Myocyte (in vitro differentiated cells): ENCODE data around the gene MLC1. TPM values are rescaled to one million over a fixed set of nuclear protein-coding genes. Genes with fewer than 3 reads are reported as not detected.

Source experiments
- DNase-seq: peaks from one replicate; pipeline ENCODE4 v3.0.0-alpha.2; 2012; ENCODE audit warnings: low read depth
- total RNA-seq: library from RNA; depleted of rRNA; stranded (reverse); fragments of >200 nt; gene quantifications from 2 replicates; pipeline ENCODE4 v1.2.3, GENCODE V29; 2014

The MLC1 gene
- total RNA-seq, 1 donor from 2014 or later, result not detected

DNA sequence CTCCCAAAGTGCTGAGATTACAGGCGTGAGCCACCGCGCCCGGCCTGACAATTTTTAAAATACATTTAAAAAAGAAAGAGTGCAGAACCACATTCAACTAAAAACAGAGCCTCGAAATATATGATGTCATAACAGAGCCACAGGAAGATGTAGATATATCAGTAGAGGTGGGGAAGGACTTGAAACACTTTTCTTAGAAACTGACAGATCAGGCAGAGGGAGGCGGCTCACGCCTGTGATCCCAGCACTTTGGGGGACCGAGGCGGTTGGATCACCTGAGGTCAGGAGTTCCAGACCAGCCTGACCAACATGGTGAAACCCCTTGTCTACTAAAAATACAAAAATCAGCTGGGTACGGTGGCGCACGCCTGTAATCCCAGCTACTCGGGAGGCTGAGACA is 7.0 kb downstream of the MLC1 start:
- DNase-seq, result no peak

DNA sequence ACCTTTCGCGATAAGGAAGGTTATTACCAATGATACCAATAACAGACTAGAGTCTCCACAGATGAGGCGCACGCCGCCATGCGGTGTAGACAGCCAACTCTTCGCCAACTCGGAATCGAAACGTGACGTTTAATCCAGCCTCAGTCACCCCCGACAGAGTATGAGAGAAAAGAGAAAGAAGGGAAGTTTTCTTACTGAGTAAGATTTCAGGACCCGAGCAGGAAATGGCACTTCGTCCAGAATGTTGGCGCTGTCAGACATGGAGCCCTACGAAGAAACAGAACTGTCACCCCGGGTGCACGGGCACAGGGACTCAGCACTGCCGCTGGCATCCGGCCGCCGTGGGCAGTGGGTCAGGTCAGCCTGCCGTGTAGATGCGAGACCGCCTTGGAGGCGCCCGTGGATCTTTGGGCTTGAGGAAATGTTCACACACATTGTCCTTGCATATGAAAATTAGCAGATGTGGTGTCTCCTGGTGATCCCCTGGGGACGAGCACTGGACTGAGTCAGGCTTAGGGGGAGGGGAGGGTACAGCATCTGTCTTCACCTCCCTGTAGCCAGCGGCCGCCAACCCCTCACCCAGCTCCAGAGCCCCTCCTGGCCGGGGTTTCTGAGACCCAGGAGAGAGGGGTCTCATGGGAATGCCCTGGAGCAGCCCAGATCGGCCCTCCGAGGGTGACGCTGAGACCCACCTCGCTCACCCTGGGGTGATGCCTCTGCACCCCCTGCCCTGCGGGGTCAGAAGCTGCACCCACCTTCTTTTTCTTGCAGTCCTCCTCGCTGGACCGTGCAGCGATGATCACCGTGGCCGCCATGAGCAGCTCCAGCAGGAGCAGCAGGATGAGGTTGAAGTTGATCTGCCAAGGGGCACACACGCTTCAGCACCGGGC is 8.3 kb downstream of the MLC1 start:
- no peak for DNase-seq

DNA sequence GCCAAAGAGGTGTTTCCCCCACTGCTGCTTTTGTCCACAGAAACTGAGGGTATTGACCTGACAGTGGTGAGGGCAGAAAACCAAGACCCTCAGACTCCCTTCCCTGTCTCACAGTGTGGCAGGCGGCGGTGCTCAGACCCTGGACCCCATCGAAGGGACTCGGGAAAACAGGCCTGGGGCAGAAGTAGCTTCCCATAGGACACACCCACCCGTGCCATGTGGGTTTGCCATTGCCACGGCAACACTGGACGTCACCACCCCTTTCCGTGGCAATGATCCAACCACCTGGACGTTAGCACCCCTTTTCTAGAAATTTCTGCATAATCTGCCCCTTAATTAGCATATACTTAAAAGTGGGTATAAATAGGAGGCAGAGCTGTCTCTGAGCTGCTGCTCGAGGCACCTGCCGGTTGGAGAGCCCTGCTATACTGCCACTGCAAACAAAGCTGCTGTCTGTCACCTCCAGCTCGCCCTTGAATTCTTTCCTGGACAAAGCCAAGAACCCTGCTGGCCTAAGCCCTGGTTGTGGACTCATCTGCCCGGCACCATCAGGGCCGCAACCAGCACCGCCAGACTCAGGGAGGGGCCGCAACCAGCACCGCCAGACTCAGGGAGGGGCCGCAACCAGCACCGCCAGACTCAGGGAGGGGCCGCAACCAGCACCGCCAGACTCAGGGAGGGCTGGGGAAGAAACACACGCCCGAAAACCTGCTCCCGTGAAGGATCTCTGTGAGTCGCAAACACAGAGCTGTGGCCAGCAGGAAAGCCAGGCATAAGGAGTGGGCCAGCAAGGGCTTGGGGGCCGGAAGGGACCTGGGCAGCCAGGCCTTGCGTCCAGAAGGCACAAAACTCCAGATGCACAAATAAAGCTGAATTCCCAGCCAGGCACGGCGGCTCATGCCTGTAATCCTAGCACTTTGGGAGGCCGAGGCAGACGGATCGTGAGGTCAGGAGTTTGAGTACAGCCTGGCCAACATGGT is 10.4 kb downstream of the MLC1 start:
- DNase-seq, result no peak

DNA sequence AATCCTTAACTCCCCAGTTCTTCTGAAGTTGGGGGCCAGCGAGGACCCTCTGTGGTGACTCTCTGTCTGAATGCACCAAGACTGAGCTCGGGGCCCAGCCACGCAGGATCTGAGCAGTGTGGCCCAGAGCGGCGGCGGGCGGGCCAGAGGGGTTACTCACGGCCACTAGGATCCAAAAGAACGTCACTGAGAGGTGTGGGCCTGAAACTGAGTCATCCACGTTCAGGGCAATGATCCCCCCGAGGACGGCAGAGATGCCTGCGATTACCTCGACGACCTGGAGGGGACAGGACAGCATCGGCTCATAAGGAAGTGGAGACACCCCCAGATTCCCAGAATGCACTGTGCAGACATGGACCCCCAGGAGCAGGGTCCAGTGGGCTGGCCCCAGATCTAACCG is 11.2 kb downstream of the MLC1 start:
- no peak for DNase-seq

DNA sequence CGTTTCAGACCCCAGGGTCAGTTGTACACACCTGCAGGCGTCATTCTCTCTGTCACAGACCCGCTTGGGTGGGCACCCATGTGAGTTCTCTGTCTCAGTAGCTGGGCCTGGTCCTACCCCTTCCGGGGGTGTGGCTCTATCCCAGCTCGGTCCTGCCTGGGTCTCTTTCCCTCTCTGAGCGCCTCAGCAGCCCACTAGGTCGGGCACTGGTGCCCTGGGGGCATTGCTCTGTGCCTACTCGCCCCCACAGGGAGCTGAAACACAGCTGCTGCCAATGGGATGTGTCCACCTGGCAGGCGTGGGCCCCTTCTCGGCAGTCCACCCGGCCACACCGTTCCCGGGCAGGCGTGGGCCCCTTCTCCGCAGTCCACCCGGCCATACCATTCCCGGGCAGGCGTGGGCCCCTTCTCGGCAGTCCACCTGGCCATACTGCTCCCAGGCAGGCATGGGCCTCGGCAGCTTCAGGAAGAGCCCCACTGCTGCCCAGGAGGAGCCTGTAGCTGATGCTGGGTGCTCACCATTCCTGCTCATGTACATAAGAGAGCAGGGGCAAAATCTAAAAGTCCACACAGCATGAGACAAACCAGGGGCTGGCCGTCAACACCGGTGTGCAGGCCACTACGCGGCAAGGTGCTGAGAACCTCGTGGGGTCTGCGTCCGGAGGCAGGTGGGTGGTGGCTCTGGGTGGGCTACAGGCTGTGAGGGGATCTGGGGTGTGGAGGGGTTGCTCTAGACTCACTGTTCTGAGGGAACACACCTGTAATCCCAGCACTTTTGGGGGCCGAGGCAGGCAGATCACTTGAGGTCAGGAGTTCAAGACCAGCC is 12.3 kb downstream of the MLC1 start:
- no peak for DNase-seq

DNA sequence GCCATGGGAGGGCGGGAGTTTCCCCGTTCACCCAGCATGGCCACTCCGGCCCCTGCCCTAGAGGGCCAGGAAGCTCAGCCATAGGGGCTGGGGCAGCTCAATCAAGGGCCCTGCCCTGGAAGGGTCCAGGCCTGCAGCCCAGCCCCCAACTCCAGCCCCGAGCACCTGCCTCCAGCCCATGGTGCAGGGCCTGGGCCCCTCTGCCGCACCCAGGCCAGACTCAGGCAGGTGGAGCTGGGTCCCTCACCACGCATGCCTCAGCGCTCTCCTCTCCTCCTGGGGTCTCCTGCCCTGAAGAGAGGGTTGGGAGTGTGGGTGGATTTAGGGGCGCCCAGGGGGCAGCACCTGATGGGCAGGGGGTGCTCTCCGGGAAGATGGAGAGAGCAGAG is 13.1 kb downstream of the MLC1 start:
- DNase-seq, result no peak

DNA sequence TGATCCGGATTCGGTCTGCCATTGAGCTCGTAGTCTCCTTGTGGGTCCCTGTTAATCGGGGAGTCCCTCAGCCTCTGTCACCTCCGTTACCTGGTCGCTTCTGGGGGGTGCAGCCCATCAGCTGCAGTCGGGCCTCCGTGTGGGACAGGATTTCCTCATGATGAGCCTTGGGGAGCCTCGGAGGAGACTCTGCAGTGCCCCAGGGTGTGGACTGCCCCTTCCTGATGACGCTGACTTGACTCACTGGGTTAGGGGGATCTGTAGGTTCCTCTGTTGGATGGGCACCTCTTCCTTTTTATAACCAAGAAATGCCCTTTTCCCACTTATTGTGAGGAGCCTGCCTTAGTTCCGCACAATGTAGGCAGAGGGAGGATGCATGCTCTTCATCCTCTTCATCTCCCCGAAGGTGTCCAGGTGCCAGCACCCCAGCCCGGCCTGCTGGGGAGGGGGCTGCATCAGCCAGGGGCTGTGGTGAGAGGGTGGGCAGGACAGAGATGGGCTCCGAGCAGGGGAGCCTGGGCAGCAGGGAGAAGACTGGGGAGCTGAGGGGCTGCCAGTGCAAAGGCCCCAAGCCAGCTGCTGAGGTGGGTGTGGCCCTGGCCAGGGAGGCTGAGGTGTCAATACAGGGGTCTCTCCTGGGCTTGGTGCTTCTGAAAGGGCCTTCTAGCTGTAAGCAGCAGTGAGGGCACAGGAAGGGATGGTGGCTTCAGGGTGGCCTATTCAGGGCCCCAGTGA is 13.6 kb downstream of the MLC1 start:
- DNase-seq, result no peak

DNA sequence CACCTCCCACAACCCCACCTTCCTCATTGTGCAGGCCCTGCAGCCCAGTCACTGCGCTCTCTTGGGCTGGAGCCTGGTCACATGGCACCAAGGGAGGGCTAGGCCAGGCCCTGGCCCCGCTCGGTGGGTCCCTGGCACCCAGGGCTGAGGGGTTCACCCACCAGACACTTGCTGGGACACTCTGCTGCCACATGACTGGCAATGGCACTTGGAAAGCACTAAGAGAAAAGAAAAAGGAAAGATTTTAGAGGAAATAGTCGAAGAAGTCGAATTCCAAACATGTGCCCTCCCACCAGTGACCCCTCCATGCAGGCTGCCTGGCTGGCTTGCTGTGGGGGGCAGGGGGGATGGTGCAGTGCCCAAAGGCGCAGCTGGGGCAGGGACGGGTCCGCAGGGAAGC is 14.9 kb downstream of the MLC1 start:
- DNase-seq, result no peak

DNA sequence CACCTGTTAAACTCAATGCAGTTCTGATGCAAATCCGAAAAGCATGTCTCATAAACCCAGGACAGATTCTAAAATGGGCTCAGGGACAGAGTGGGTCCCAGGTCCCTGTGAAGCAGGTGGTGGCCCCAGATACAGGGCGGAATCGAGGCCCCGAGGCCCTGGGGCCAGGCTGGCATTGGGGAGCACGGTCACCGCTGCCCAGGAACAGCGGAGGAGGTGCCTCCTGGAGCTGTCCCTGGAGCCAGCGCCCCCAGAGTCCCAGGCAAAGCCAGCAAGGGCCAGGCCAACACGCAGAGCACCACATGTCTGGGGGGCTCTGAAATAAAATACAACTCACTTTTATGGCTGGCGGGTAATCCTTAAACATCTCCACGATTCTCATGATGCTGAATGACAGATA is 17.1 kb downstream of the MLC1 start:
- DNase-seq, result no peak

DNA sequence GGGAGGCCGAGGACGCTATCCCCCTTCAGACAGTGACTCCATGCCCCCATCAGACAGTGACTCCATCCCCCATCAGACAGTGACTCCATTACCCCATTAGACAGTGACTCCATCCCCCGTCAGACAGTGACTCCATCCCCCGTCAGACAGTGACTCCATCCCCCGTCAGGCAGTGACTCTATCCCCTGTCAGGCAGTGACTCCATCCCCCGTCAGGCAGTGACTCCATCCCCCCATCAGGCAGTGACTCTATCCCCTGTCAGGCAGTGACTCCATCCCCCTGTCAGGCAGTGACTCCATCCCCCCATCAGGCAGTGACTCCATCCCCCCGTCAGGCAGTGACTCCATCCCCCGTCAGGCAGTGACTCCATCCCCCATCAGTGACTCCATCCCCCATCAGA is 18.0 kb downstream of the MLC1 start:
- DNase-seq, result no peak

DNA sequence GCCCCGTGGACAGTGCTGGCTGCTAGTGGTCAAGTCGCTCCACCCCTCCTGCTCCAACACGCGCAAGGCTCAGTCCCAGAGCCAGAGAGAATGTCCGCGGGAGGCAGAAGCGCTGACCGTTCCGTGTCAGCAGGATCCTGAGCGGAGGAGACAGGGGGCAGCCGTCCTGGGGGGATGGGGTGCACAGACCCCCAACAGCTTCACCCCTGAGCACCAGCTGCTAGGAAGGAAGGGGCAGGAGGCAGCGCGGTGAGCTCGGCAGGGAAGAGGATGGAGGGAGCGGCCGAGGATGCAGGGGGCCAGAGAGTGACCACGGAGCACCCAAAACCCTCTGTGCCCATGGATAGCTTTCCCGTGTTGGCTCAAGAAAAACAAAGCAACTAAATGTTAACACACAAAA is 20.8 kb downstream of the MLC1 start:
- DNase-seq, result no peak

DNA sequence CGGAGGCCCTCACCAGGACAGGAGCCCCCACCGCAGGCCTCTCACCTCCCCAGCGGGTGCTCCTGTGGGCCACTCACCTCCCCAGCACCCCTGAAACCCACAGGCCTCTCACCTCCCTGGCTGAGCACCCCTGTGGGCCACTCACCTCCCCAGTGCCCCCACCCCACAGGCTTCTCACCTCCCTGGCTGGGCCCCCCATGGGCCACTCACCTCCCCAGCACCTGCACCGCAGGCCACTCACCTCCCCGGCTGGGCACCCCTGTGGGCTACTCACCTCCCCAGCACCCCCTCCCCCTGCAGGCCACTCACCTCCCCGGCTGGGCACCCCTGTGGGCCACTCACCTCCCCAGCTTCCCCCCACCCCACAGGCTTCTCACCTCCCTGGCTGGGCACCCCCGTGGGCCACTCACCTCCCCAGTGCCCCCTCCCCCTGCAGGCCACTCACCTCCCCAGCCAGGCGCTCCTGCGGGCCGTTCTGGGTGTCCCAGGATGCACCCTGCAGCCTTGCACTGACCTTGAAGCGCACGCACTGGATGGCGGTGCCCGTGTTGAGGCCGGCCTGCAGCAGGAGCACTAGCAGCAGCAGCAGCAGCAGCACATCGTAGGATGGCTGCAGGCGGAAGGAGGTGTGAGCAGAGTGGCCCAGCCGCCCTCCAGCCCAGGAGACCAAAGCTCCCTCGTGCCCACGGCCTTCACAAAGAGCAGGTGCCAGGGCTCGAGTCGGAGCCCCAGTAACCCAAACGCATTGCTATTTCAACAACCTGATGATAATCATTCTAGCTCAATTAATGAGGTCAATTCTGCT is 21.4 kb downstream of the MLC1 start:
- no peak for DNase-seq

DNA sequence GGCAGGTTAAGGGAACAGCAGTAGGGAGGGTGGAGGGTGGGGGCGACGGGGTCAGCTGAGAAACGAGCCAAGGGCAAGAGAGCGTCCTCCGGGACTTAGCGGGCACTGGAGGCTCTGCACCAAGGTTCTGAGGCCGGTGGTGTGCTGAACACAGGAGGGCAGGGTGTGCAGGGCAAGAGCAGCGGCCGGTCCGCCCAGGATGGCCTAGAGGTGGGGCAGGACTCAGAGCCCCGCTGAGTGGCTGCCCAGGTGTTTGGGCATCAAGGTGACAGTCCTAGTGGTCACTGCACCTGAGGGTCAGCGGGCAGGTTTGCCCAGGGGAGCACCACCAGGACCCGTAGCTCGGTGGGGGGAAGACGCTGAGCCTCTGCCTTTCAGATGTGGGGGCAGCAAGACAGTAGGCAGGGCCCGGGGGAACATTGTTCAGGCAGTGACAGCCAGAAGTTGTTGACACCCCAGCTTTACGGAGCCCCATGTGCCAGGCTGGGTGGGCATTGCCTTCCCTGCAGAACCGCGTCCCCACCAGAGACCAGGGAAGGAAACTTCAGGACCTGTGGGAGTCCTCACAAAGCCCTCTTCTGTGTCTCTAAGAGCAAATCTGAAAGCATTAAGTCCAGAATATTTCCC is 22.6 kb downstream of the MLC1 start:
- DNase-seq, result no peak

DNA sequence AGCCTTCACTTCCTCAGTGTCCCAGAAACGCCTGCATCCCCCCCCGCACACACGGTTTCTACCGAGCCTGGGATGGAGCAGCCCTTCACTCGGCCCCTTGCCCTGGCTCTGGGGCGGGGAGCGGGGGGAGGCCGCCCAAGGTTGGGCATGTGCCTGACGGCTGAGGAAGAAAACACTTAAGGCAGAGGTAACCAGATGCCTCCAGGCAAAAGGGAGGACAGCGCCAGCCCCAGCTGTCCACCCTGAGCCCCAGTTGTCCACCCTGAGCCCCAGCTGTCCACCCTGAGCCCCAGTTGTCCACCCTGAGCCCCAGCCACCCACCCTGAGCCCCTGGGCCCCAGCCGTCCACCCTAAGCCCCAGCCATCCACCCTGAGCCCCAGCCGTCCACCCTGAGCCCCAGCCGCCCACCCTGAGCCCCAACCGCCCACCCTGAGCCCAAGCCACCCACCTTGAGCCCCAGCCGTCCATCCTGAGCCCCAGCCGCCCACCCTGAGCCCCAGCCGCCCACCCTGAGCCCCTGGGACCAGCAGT is 23.3 kb downstream of the MLC1 start:
- DNase-seq, result no peak

DNA sequence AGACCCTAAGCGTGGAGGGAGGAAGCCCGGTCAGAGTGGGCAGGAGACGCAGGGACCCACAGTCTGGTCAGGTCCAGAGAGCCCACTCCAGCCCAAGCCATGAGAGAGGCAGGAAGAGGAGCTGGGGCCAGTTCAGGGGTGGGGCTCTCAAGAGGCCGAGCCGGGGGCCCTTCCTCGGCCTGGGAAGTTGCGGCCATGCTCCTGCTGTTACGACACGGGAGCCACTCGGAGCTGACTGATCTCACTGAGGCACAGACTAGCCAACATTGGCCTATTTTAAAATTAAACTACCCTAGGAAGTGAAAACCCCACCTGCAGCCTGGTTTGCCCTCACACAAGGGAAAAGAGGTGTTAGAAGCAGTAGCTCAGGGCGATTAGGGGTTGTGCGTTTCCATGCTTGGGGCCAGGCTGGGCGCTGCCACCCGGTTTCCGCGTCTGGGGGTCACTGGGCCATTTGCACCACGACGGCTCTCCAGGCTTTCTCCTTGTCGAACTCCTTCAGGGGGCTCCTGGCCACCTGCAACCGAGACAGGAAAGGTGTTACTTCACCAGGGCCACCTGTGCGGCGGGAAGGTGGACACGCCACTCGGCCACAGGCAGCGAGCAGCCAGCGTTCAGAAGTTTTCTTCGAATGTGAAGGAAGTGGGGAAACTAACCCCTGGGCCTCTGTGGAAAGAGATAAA is 23.9 kb downstream of the MLC1 start:
- no peak for DNase-seq

DNA sequence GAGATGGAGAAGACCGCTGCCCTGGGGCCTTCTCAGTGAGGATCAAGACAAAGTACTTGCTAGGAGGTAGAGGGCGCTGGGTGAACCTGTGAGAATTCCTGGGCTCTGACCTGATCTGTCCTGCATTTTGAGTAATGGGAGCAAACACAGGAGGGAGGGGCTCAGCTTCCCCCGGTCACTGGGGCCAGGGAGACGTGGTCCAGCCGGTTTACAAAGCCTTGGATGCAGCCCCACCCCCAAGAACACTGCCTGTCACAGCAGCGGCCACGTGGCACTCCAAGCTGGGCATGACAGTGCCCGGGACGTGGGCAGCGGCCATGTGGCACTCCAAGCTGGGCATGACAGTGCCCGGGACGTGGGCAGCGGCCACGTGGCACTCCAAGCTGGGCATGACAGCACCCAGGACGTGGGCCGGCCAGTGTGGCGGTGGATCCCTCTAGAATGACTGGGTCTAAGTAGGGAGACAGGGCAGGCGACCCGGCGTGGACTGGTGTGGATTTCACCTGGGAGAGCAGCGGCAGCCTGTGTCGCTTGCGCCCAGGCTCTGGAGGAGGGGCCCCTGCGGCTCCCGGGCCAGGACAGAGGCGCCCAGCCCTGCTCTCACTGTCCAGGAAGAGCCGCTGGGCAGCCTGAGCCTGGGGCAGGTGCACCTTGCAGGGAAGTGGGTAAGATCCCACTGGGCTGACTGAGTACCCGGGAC is 24.6 kb downstream of the MLC1 start:
- DNase-seq, result no peak

DNA sequence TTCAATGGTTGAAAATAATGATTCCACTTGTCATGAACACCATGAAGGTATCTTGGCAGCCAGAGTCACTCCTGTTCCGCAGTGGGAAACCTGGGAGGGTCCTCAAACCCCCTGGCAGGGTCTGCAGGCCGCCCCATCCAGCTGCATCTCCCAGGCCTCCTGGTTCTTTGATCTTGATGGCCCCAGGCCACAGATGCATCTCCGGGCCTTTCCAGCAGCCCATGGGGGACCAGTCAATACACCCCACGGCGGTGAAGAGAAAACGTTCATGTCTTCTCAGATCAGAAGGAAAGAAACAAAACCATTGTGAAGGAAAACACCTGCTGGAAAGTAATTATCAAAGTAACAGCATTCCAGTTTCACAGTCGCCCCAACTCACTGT is 25.4 kb downstream of the MLC1 start:
- DNase-seq, result no peak
